Sciatic nerve (tissue), 2 donors: Measurements from ENCODE around the gene PPM1H. TPM values are rescaled to one million over a fixed set of nuclear protein-coding genes. Genes with fewer than 3 reads are reported as not detected.
A peak's percentile ranks its signal among the peaks of the same experiment; 100 is the strongest.

Experiments used
- ATAC-seq: fragments of 200-7000 bp; cut with Tn5 transposase; one replicate; pipeline ENCODE4 v1.9.1; 2020; ENCODE audit warnings: mild to moderate bottlenecking, moderate library complexity
- DNase-seq: peaks from one replicate; pipeline ENCODE4 v3.0.0-alpha.2; 2020; ENCODE audit warnings: low spot score
- intact Hi-C: fragments of 100-400 bp; cut with DNase I; formaldehyde crosslinking; loops from one replicate; pipeline ENCODE4 v1.14.2; 2022
- total RNA-seq: library from RNA; stranded (reverse); fragmentation: NEBNext Ultra II Directional; extraction: Animal tissue kit (Norgen Biotek cat#: 25700); gene quantifications from one replicate; pipeline ENCODE4 v1.2.1, GENCODE V29; 2021
- donor health status: DM: no; HTN: no; CAD: no.
- donor health status: DM: no; HTN: no; CAD: no.

The PPM1H gene
- total RNA-seq, 1 donor from 2014 or later, result 12.3 TPM

DNA sequence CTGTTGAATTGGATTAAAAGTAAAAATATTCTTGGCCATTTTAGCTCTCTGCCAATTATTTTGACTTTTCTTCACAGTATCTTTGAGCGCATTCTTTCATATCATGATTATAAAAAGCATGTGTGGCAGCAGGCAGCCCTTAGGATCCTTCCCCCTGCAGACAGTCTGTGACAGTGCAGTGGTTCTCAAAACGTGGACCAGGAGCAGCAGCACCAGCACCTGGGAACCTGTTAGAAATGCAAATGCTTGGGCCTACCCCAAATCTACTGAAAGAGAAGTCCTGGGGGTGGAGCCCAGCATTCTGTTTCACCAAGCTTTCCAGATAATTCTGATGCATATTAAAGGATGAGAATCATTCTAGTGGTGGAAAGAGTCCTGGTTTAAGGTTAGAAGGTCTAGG, 312.8 kb downstream of the PPM1H start:
- DNase-seq (no peak), ATAC-seq (no peak)

DNA sequence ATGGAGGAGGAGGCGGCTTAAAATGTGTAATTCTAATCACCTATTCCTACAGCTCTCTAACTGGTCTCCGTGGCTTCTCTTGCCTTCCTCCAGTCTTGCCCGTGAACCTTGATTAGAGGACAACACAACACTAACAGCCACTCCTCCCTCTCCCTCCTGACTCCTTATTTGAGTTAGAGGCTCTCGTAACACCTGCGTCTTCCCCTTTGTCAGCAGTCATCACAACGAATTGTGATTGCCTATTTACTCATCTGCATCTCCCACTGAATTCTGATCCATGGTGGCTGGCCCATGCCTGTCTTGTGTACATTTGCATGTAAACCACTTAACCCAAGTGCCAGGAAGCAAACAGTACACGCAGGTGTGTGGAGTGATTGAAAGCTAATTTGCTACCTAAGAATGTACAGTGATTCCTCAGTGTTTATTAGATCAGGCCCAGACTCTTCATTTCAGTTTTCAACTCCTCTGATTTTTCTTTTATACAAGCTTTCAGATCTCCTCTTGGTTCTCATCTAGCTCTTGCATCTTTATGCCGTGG, 313.8 kb downstream of the PPM1H start:
- intact Hi-C loops, result no loop called here
- ATAC-seq (no peak), DNase-seq (no peak)

More for the DNA sequence above, 312.8 kb downstream of the PPM1H start:
- intact Hi-C loops, result no loop called here

DNA sequence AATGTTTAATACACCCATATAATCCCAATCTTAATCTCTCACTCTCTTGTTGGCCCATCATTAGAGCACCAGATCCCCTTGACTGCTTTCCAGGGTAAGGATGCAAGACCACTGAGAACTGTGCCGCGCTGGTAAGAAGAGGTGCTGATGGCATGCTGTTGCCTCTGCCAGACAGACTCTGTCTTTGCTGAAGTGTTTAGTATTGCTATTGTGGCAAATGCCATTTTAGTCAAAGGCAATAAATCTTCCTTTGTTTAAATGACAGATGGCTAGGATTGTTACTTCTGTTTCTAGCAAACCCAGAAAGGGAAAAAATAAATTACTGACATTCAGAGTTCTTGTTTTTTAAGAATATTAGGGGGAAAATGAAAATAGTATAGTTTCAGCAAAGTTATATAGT, 316.0 kb downstream of the PPM1H start:
- intact Hi-C loops, result no loop called here
- no peak for ATAC-seq
- DNase-seq, result no peak

DNA sequence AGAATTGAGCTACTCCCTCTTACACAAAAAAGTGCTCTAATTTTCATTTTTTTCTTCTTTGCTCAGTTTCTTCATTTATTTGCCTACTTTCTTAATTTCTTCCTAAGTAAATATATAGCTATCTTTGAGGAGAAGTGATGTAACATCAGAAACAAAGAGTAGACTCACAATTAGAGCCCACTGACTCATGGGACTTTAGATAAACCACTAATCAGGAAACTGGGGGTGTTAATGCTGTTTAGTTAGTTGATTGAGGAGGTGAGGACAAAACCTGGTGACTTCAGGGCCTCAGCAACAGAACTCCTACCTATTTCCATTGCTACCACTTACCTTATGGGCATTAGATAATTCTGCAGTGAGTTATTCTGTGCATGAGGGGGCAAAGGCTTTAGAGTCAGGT, 316.6 kb downstream of the PPM1H start:
- DNase-seq (no peak), ATAC-seq (no peak)
- intact Hi-C loops, result no loop called here

DNA sequence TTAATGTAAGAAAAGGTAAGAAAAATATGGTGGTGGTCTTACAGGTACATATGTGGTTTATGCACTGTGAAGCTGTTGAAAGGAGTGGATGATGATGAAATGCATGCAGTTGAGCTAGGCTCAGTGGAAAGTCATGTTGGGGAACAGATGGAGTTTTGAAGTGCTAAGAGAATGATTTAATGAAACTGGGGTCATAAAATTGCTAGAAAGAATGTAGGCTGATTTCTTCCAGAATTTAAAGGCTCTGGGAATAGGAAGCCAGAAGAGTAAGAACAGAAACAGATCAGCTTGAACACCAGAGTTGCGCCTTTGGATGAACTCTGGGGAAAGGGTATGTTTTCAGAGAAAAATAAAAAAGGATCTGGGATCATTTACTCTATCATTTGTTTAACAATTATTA, 321.9 kb downstream of the PPM1H start:
- intact Hi-C loops, result no loop called here
- ATAC-seq (peak; percentile 83), DNase-seq (no peak)

DNA sequence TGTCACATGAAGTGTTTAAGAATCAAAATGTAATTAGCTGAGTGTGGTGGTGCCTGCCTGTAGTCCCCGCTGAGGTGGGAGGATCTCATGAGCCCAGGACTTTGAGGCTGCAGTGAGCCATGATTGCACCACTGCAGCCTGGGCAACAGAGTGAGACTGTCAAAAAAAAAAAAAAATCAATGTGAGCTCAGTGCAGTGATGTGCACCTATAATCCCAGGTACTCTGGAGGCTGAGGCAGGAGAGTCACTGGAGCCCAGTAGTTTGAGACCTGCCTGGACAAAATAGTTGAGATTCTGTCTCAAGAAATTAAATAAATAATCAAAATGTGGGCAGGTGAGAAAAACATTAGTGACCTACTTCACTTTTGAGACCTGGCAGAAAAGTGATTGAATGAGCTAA, 328.3 kb downstream of the PPM1H start:
- intact Hi-C loops, result loop anchor here (5.0 kb wide), 1 partner anchor 186 kb away; no protein-coding TSS in a partner anchor
- no peak for ATAC-seq
- DNase-seq, result no peak

DNA sequence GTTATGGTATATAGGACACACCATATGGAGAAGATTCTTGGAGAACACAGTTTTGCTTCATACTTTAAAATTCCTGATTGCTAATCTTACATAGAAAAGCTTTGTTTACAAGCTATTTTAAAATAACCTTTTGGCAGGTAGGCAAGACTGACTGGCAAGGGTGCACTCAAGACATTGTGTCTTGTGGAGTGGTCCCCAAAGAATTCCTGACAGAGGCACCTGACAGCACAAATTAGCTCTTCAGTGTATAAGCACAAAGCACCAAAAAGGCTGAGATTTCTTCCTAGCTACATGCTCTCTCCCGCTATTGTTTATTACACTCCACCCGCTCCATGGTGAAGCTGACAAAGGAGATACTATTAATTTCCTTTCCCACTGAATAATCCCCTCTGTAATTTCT, 329.0 kb downstream of the PPM1H start:
- ATAC-seq (no peak), DNase-seq (no peak)
- intact Hi-C loops, result loop anchor here (5.0 kb wide), 1 partner anchor 186 kb away; no protein-coding TSS in a partner anchor

DNA sequence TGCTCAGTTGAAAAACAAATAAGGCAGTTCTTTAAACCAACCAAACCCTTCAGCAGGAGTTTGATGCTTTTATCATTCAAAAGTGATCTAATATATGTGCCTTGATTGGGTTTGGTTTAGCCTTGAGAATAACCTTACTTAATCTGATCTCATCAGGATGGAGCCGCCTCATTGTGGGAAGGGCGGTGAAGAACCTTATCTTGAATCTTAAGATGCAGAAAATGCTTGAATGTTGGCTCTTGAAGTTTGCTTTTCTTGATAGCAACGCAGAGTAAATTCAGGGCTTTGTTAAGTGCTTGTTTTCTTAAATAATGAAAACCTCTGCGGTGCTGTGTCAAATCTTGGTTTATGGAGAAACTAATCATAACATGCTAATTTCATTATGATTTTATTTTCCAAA, 330.1 kb downstream of the PPM1H start:
- intact Hi-C loops, result loop anchor here (5.0 kb wide), 1 partner anchor 187 kb away; no protein-coding TSS in a partner anchor
- DNase-seq (no peak), ATAC-seq (no peak)

DNA sequence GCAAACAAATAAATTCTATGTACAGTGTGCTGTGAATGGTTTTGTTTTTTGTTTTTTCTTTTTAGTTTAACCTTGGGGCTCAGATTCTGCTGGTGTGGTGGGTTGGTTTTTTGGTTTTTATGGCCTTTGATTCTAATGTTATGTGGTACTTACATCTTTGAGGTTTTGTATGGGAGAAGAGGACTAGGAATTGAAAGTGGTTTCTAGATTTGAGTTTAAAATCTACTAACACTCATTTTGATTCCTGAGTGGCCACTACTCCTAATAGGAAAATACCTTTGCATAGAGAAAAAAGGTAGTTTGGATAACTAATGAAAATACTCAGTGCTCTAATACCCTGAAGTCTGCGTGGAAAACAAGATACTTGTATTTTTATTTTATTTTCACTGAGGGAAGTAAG, 330.6 kb downstream of the PPM1H start:
- intact Hi-C loops, result no loop called here
- no peak for DNase-seq
- ATAC-seq, result no peak

DNA sequence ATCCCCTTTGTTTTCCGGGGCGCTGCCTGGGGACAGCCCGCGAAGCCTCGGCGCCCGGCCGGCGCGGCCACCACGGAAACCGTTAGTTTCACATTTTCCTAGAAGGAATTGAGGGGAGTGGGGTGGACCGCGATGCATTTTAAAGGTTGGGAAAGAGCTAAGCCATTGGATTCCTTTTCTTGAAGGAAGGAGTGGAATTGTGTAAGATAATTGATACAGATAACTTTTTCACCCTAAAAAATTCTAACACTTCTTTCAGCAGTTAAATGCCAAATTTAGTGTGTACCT, 331.2 kb downstream of the PPM1H start:
- no peak for ATAC-seq
- DNase-seq, result no peak
- intact Hi-C loops, result no loop called here

DNA sequence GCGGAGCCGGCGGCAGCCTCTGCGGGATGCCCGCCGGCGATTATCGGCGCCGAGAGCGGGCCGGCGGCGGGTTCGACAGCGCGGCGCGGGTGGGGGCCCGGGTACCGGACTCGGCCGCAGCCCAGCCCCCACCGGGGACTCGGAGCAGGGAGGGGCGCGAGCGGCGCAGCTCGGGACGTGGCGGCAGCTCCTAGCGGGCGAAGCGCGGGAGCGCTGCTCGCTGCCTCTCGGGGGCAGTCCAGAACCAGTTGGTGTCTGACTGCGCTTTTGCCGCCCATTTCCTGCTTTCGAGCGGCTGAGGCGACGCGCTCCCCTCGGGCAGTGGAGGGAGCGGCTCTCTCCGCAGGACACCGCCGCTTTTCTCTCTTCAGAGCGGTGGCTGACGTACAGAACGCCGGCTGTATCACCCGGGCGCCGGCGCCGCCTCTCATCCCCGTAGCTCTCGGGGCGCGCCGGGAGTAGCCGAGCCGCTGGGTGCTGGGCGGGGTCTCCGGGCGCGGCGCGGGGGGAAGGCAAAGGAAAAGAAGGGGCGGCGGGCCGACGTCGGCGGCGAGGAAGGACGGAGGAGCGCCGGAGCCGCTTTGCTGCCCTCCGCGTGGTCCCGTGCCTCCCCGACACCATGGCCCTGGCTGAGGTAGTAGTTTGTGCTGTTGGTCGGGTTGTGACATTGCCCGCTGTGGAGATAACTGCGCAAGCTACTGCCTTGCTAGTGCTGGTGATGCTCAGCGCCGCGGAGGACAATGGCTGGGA, 331.7 kb downstream of the PPM1H start:
- intact Hi-C loops, result no loop called here
- peak; percentile 94 for ATAC-seq
- peak; percentile 91 for DNase-seq

DNA sequence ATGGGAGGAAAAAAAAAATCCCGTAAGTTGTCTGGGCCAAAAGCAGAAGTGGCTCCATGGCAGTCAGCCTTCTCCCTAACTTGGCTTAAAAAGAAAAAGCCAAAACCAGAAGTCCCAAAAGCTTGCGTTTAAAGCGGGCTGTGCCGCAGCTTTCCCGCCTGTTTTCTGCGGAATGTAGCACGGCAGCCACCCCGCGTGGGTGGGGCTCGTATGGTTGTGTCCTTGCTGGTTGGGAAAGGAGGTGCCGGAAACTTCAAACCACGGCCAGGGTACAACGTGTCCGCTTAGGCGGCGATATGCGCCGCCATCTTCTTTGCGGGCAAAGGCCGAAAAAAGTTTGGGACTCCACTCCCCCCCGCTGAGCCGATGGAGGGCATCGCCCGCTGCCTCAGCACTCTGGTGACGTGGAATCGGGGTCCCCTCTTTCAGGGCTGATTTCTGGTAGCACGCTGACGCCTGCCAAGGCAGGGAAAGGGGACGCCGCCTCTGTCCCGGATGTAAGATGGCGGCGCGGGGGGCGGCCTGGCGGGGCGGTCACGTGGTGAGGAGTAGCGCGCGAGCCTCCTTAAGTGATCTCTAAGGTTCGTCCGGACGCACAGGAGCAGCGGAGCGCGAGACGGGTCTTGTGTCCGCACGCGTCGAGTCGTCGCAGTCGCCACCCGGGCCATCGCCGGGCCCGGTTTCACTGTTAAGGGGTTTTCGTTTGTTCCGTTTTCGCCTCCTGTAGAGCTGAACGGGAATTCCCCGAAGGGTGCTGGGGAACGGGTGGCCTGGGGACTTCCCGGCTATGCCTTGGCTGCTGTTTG, 332.5 kb downstream of the PPM1H start:
- intact Hi-C loops, result no loop called here
- DNase-seq (peak; percentile 94), ATAC-seq (peak; percentile 92)

DNA sequence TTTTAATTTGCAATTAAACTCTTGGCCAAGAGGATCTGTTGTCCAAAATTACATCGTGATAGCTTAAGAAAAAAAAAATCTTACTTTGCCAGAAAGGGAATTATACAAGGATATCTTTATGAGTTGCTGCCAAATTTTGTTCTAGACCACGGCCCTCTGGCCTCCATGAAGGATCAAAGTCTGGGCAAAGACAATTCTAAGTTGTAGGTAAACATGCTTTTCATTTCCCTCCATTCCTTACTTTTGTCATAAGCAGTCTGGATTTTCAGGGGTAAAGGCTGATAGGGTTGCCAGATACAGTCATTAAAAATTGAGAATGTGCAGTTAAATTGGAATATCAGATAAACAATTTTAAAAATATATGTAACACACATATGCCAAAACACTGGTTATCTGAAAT, 333.2 kb downstream of the PPM1H start:
- intact Hi-C loops, result no loop called here
- ATAC-seq (no peak), DNase-seq (no peak)

DNA sequence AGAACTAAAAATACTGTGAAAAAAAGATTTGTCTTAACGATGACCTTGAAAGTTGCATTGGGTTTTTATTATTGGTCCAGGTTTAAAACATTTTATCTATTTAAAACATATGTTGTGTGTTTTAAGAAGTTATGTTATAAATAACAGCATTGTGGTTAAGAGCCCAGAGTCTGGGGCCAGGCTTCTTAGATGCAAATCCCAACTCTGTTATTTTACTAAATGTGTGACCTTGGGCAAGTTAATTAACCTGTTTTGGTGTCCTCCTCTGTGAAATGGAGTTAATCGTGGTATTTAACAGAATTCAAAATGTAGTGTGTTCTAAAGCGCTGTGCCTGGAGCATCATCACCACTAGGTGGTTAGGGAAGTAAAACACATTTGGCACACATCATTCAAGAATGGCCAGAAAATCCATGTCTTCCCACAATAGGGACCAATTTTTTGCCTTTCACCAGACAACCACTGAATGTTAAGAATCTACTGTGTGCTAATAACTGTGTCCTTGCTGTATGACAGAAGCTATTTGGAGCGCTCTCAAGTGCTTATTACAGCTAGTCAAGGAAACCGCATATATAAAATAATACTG, 335.0 kb downstream of the PPM1H start:
- DNase-seq, result no peak
- no peak for ATAC-seq
- intact Hi-C loops, result no loop called here

DNA sequence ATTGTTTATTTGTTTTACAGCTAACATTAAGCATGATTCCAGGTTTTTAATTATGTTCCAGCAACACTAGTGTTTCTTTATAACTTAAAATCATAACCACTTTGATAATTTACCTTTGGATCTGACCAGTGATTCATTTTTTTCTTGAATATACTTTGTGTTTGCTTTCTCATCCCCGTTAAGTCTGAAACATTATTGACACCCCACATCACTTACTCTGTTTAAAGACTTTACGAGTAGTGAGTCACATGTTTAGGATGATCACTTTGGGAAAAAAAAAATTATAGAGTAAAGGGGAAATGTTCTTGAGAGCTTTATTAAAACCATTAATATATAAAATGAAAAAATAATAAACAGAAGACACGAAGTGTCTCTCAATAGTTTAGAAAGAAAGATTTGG, 336.1 kb downstream of the PPM1H start:
- ATAC-seq, result no peak
- DNase-seq, result no peak
- intact Hi-C loops, result no loop called here

DNA sequence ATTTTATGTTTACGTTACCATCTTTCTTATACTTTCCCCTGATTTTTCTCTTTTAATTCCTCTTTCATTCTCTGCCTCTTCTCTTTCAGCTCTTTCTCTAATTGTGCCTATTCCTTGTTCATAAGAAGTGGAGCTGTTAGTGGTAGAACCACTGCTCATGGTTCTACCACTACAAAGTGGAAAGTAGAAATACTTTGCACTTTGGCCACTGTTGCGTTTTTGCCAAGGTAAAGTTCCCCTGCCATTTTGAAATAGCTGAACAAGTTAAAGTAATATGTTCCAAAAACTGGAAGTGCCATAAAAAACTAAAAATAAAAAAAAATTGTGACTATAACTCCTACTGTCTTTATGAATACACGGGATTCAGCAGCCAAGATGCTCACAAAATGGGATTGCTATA, 337.7 kb downstream of the PPM1H start:
- no peak for DNase-seq
- intact Hi-C loops, result no loop called here
- no peak for ATAC-seq
